ENCODE data around the gene ERRFI1.

Gene ERRFI1

DNA sequence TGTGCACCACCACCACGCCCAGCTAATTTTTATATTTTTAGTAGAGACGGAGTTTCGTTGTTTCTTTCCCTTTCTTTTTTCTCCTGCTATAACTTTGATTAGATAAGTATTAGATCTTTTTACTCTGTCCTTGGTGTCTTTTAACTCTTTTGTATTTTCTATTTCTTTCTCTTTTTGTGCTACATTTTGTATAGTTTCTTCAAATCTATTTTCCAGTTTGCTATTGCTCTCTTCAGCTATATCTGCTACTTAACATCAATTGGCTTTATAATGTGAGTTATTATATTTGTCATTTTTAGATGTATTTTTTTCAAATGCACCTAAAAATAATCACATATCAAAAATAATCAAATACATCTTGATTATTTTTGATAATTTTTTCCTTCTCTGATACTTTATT lies 16.0 kb upstream of the ERRFI1 start:
- DNase-seq (ENCODE audit: low spot score): no peak

DNA sequence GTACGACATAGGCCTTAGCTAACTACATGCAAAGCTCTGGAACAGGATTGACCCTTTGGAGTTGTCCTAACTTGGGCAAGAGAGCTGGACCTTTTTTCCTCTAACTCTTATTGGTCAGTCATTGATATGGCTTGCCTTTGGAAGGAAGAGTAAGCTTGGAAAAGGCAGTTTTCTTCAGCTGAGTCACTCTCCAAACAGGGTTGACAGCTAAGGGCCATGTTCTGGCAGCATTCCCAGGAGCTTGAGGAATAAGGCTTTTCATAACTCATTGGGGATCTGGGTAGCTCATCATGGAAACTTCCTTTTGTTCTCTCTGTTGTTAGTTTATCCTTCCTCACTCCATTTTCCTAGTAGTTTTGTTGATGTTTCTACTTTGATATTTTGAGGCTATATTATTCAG lies 14.5 kb upstream of the ERRFI1 start:
- no peak for DNase-seq (ENCODE audit: low spot score)

DNA sequence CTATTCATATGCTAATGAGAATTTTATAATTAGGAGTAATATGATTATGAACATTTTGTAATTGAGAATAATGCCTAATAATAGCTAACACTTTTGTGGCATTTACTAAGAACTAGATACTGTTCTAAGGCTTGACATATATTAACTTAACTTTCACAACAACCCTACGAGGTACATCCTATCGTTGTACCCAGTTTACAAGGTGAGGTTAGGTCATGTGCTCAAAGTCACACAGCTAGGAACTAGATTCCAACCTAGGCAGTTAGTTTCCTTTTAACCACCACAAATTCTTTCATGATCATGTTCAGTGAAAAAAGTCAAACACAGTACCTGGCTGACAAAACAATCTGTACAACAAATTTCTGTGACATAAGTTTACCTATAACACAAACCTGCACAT lies 13.0 kb upstream of the ERRFI1 start:
- DNase-seq (ENCODE audit: low spot score): no peak

DNA sequence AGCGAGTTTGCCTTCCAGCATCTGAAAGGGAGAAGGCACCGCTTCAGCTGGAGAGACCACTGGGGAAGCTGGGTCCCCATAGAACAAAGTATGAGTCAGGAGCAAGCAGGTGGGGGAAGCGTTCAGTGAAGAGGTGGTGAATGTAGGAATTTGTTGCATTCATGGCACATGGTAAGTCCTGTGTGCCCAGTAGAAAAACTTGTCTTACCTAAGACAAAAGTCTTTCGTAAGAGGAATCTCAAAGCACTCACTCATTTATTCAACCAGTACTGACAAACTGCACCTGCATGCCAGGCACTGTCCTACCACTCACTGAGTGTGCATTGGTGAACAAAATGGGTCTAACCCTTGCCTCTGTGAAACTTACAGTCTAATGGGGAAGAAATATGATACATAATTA lies 9.2 kb upstream of the ERRFI1 start:
- DNase-seq (ENCODE audit: low spot score): no peak

DNA sequence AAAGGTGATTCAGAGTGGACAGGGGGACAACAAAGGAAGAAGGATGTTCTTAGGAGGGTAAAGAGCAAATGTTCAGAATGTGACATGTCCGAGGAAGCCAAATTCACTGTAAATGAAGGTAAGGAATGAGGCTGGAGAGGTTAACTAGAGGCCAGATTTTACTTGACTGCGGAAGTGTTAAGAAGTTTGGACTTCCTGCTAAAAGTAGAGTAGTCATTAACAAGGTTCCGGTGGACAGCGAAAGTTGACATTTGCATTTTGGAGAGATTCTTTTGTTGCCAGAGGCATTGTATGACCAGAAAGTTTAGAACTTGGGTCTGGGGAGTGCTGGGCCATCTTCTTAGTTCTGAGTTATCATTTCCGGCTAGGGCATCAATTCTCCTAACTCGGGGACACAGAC lies 7.2 kb upstream of the ERRFI1 start:
- no peak for DNase-seq (ENCODE audit: low spot score)

DNA sequence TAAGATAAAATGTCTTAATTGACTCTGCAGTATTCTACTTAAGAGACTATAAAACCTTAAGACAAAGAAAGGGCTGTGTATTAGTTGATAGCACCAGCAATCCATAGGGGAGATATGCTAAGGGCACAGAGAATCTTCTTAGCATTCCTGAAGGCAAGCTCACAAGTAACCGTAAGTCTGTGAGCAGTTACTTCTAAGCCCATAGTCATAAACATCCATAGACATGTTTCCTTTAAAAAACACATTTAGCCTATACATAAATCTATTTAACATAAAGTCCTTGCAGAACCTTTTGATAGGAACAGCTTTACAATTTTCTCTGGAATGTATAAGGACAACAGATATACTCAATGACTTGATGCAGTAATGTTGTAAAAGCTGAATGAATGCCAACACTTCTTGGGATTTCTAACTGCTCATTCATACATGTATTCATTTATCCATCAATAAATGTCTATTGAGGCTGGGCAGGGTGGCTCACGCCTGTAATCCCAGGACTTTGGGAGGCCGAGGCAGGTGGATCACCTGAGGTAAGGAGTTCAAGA lies 6.3 kb upstream of the ERRFI1 start:
- DNase-seq (ENCODE audit: low spot score): no peak

DNA sequence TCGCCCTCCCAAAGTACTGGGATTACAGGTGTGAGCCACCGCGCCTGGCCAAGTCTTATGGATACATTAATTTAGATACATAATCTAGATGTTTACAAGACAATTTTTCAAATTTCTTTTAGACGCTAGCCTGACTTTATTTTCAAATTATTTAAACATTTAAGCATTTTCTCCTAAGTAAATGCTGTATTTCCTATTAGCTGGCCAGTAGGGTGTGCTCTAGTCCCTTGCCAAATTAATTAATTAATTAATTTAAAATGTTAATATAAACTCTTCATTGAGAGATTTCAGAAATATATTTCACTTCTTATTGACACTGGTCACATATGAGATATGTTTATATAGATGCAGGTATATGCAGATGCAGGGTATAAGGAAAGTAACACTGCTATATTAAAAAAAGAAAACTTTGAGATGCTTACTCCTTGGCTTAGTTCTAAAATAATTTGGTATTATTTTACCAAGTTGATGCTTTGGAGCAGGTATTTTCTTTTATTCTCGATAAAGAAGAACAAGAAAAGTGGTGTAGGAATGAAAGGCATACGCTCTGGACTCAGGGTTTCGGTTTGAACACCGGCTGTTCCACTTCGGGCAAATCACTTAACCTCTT lies 5.2 kb upstream of the ERRFI1 start:
- DNase-seq (ENCODE audit: low spot score): no peak

DNA sequence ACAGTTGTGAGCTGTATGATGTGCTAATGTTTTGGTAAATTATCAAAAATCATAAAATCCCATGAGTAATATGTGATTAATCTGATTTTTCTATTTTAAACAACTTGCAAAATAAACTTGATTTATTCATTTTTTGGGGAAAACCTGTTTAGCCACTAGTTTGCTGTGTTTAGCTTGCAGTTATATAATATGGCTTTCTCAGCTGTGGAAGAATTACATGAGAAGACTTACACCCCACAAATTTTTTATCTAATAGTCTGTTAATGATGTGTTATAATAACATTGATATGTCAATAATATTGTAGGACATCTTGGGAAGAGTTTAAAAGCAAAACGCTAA lies 2.4 kb upstream of the ERRFI1 start:
- DNase-seq (ENCODE audit: low spot score): no peak

DNA sequence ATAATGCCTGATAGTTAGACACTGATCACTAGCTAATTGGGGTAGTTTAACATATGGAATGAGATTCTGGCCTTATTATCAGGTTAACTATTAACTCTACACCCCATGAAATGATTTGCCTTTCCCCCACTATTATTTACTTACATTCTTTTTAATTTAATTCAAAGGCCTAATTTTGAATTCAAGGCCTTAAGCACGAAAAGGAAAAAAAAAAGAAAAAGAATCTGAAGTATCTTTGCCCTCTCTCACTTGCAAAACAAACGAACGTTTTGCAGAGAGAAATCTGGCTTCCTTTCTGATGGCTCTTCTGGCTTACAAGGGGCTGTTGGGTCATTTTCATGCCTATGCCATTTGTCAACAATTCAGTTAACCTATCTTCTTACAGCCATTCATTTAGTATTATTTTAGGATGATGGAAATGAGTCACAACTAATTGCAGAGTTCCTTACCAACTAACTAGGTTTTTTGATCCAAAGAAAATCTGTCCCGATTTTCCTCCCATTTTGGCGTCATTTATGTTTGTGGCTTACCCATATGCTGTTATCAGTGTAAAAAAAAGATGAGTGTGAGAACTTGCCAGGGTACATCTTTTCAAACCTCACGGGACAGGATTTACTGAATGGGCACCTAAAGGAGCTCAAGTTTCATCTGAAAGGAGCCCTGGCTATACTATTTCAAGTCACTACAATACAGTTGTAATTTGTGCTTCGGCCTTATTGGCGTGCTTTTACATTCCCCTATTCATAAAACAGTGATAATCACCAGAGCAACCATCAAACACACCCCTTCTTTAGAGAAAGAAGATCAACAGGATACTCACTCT lies 1.9 kb upstream of the ERRFI1 start:
- no peak for DNase-seq (ENCODE audit: low spot score)

DNA sequence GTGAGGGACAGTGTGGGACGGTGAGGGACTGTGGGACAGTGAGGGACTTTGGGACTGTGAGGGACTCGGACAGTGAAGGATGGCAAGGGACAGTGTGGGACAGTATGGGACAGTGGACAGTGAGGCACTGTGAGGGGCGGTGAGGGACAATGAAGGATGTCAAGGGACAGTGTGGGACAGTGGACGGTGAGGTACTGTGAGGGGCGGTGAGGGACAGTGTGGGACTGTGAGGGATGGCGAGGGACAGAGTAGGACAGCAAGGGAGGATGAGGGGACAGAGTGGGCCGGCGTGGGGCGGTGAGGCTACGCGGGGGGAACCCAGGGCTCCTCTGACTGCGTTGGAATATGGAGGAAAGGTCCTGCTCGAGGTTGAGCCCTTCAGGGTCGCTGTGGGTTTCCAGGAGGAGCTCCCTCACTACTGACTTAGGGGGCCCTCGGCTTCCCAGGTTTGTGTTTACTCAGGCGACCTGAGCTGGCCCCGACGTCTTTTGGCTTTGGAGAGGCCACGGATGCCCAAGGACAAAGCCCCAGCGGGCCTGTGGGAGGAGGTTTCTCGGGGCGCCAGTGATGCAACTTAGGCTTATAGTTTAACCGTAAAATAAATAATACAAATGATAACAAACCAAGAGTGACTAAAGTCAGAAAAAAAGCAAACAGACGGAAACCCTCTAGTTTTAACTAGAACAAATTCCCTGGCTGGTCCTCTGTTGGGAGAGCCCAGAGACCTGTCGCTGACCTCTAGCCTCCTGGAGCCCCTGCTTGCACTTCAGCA lies 1.1 kb upstream of the ERRFI1 start:
- no peak for DNase-seq (ENCODE audit: low spot score)

DNA sequence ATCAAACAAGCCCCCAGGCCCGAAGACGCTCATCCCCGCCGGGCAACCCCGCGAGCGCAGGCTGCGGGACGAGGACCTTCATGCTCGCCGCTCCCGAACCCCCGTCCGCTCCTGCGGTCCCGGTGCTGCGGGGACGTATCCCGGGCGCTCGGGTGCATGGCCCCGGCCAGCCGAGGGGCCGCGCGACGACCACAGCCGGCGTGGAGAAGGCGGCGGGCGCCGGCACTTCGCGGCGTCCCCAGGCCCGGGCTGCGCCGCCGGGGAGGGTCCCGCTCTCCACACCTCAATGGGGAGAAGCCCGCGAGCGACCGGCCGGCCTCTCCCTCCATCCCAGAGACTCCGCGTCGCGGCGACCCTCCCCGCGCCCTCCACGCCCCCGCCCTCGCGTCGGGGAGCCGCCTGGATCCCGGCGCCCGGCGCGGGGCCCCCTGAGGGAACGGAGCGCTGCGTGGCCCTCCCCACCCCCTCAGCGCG lies 401 bp downstream of the ERRFI1 start:
- DNase-seq (ENCODE audit: low spot score): no peak

DNA sequence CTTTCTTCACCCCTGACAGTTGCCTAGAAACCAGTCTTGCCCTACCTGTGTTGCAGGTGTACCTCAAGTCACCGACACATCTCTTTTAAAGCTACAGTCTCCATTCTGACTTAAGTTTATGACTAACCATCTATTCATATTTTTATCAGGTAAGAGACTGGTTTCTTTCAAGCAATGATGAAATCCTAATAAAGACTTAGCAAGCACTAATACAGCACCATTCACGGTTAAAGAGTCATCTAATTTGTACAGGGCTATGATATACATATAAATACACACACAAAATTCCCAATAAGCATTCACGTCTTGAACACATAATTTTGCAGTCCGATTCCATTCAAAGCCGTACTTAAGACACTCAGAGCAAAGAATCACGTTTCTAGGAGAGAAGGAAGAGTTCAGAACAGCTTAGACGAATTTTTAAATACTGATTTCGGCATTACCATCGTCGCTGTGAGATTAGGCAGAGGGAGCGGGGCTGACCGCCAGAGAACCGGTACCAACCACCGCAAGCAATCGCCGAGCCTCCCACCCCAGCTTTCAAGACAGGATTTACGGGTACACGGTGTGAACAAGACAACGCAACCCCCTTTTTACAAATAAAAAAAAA lies 943 bp downstream of the ERRFI1 start:
- DNase-seq (ENCODE audit: low spot score): no peak

DNA sequence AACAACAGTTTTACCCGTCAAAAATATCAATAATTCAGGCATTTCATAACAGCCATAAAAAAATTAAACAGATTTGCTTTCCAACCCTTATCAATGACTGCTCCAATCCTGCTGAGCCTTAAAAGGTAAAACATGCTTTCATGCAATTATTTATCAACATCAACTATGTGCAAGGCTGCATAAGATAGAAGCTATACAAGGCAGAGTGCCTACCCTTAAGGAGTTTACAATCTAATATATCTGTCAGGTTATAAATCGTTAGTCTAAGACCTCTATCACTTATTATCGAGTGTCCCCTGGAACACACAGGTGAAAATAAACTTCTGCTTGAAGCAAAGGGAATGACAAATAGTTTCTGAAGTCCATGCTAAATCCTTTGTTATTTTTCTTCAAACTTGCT lies 1.8 kb downstream of the ERRFI1 start:
- no peak for DNase-seq (ENCODE audit: low spot score)

DNA sequence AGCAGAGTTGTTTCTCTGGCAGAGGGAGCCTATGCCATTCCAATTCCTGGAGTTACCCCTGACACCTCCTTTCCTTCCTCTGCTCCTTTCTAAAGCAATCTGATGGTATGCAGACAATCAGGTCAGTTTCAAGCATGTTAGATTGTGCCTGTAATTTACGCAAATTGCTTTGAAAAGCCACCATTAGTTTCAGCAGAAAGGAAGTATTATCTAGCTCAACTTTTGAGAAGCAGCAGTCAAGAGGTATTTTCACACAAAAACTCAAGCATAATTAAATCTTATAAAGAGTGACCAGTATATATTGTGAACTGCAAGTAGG lies 2.2 kb downstream of the ERRFI1 start:
- DNase-seq (ENCODE audit: low spot score): no peak

DNA sequence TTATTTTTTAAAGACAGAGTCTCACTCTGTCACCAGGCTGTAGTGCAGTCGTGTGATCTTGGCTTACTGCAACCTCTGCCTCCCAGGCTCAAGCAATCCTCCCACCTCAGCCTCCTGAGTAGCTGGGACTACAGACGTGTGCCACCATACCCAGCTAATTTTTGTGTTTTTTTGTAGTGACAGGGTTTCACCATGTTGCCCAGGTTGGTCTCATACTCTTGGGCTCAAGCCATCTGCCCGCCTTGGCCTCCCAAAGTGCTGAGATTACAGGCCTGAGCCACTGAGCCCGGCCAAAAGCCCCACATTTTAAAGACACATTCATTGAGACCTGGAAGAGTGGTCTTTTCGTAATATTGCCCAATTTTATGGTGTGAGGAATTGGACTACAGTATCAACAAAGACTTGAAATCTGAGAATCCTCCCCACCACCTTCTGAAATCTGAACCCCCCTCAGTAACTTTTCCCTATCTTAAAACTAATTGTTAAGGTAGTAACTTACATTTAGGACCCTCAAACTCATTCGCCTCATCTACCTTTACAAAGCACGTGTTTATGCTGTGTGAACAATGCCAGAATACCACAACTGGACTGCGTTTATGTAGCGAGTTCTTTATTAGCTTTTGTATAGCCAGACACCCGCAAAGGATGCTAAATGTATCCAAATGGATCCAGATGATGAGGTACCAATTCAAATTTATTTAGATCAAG lies 2.7 kb downstream of the ERRFI1 start:
- DNase-seq (ENCODE audit: low spot score): no peak

DNA sequence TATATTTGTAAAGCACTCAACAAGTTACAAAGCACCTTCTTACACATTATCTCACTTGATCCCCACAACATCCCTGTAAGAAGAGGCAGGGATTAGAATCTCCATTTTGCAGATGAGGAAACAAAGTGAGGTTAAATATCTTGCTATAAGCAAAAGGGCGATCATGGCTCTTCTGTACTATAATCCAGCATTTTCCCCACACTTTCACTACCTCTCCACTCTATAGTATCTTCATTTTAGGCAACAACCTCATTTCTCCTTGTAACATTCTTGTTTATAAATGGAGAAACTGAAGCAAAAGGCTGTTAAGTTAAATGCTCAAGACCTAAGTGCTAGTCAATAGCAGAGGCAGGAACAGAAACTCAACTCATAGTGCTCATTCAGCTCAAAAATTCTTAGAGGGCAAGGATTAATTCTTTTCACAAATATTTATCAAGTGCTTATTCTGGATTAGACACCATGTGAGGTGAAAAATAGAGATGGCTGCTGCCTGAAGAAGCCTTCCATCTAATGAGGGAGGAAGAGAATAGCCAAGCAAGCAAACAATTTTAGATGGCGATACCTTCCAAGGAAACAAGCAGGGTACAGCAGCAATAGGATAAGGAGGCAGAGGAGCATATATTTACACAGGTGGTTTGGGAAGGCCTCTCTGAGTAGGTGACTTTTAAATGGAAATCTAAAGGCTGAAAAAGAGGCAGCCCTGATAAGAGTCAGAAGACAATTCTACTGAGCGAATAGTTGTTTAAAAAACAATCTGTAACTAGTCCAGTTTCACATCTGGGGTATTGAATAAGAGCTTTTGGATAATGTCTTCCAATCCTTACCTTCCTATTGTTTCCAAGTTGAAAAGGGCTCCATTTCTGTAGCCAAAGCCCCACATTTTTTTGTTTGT lies 3.5 kb downstream of the ERRFI1 start:
- no peak for DNase-seq (ENCODE audit: low spot score)

DNA sequence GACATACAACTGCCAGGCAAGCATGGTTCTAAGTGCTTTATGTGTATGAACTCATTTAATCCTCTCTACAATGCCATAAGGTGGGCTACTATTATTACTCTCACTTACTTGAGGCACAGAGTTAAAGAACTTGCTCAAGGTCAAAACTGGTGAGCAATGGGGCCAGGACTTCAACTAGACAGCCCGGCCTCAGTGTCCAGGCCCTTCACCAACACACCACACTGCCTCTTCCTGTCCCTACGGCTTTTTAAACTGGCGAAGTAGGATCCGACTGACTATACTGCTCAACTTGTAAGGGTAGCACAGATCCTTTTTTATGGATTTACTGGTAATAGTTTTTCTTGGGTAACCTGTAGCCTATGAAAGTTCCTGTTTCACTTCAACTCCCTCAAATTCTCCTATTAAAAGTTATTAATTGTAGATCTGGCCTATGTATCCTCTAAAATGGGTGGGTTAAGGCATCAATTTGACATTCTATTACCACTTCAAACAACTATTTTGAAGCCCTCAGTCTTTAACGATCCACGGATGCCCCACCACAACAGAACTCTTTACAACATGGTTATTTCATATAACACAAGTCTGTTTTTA lies 4.3 kb downstream of the ERRFI1 start:
- no peak for DNase-seq (ENCODE audit: low spot score)

DNA sequence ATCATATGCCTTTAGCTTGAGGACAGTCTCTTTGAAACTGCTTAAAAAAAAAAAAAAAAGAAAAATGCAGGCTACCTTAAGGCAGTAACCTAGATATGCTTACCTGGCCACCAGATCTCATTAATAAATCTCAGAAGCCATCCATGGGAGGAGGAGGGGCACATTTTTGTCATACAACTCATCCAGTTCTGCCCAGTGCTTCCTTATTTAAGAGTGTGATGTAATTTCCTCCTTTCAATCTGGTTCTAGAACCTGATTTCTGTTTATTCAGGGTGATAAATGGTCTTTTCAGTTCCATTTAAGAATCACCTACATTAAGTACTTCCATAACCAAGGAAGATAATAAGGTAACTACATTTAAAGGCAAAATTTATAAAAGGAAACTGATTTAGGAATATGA lies 6.1 kb downstream of the ERRFI1 start:
- DNase-seq (ENCODE audit: low spot score): no peak

DNA sequence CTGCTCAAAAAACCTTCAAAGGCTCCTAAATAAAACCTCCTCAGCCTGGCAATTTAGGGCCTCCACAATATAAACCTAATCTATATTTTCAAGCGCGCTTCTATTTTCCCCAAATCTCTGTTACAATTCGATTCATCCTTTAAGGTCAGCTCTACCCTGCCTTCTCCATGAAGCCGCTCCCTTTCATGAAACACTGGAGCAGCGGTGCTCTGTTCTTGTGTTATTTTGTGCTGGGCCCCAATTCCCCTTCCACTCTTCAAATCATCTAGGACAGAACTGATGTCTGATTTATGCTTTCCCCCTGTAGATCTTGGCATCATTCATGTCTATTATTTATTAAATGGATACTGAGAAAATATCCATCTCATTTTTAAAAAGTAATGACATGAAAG lies 6.9 kb downstream of the ERRFI1 start:
- DNase-seq (ENCODE audit: low spot score): no peak

DNA sequence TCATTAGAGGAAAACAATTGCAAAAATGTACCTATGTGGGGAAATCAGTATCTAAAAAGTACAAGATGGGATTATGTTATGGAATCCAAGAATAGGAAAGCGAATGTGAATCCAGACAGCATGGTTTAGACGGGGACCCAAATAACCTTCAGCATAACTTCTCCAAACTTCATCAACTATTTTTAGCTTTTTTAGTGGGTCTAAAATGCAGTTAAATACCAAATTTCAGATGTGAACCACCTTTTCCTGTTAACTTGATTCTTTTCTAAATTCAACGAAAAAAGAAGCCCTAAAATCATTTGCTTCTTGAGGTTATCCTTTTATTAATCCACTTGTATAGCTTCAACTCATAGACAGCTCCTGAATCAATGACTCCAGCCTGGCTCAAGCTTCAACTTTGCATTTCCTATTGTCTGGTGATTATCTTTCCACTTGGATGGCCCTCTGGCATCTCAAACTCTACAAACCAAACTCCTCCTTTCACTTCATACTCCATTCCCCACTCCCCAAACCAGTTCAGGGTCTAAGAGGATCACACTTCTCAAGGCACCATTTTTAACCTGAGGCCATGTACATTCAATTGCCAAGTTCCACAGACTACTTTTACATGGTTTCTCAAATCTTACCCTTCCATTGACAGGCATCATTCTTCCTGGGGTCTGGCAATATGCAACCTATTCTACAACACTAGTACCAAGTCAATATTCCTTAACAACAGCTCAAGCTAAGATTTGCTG lies 7.4 kb downstream of the ERRFI1 start:
- no peak for DNase-seq (ENCODE audit: low spot score)
